Measurements from ENCODE around the gene AUTS2. TPM values are rescaled to one million over a fixed set of nuclear protein-coding genes. Genes with fewer than 3 reads are reported as not detected.
A peak's percentile ranks its signal among the peaks of the same experiment; 100 is the strongest.

AUTS2 gene
- total RNA-seq, 5 donors from 2014 or later (not counting 1 experiment from before 2014, with no cell fraction given): 10.6 to 66.2 (median 37.6) TPM

- no peaks in the 10 kb centered on the region for H3K9me3 Mint-ChIP-seq
- no peaks in the 10 kb centered on the region for H3K27me3 ChIP-seq (replicated peaks in 1 of 2; ENCODE audit: control insufficient read depth in 2 of 2, extremely low read depth in 1 of 2, insufficient read depth in 2 of 2, low read length in 1 of 2)
- DNase-seq (no peak), ATAC-seq (replicated peaks in 1 of 4) (no peak)
- no peaks in the 10 kb centered on the region for H3K9me3 ChIP-seq
- POLR2A ChIA-PET: no interaction called here
- H3K36me3 Mint-ChIP-seq: no peaks in the 10 kb centered on the region
- peaks cover 0 to 14% of the 10 kb centered on the region in 2 experiments for H3K4me1 ChIP-seq (ENCODE audit: control insufficient read depth in 1 of 2, extremely low read depth in 1 of 2, insufficient read depth in 2 of 2, low read length in 2 of 2)
- no peak overlapping the region for H3K4me3 ChIP-seq (ENCODE audit: control insufficient read depth in 1 of 2, extremely low read depth in 1 of 2, low read length in 1 of 2)
- WGBS (ENCODE audit: insufficient coverage): 88% methylated on average over 4 of the region's 8 CpGs
- peaks cover 0 to 9% (median 8%) of the 10 kb centered on the region in 3 donors for H3K4me1 Mint-ChIP-seq
- no peak overlapping the region for H3K4me3 Mint-ChIP-seq
- H3K36me3 ChIP-seq (ENCODE audit: control insufficient read depth in 2 of 2, extremely low read depth in 1 of 2, insufficient read depth in 1 of 2, low read length in 1 of 2): no peaks in the 10 kb centered on the region
- CTCF ChIA-PET: interaction anchor here (0.6 to 1.4 kb wide), 2 partner anchors 34 to 64 kb away, joined by 4 to 6 read pairs; no protein-coding TSS in a partner anchor
- H3K27me3 Mint-ChIP-seq: no peaks in the 10 kb centered on the region
- H3K27ac ChIP-seq (ENCODE audit: low read length): no peak overlapping the region
- H3K27ac Mint-ChIP-seq: no peak overlapping the region
These were observed 1035.8 kb downstream of the AUTS2 start for GRCh38 chr7:70634071-70634470.

DNA sequence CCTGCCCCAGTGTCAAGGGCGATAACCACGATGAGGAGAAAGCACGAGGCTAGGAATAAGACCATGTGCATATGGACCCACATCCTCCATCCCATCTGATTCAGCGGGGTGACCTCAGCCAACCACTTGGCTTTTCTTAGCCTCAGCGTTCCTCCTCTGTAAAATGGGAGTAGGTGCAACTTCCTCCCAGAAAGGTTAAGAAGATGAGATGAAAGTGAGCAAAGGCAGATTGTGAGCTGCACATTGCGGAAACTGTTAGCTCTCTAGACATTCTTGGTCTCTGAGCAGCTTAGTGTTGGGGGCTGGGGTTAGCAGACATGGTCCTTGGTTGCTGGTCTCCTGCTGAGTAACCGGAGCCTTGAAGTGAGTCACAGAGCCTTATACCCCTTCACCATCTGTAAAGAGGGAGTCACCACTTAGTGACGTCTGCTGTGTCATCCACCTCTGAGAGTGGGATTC, 1036.4 kb downstream of the AUTS2 start:
- no peaks in the 10 kb centered on the region for H3K36me3 ChIP-seq (ENCODE audit: control insufficient read depth in 2 of 2, extremely low read depth in 1 of 2, insufficient read depth in 1 of 2, low read length in 1 of 2)
- Mint-ChIP-seq H3K9me3 (no peaks in the 10 kb centered on the region), H3K4me3 (no peak overlapping the region), H3K36me3 (no peaks in the 10 kb centered on the region), H3K27me3 (no peaks in the 10 kb centered on the region), H3K4me1 (peaks cover 0 to 9% (median 8%) of the 10 kb centered on the region in 3 donors), H3K27ac (no peak overlapping the region)
- no peak overlapping the region for H3K4me3 ChIP-seq (ENCODE audit: control insufficient read depth in 1 of 2, extremely low read depth in 1 of 2, low read length in 1 of 2)
- ATAC-seq (replicated peaks in 1 of 4) (peak in 1 of 4 experiments; percentile 37), DNase-seq (no peak)
- no peak overlapping the region for H3K27ac ChIP-seq (ENCODE audit: low read length)
- POLR2A ChIA-PET: no interaction called here
- no peaks in the 10 kb centered on the region for H3K9me3 ChIP-seq
- no peaks in the 10 kb centered on the region for H3K27me3 ChIP-seq (replicated peaks in 1 of 2; ENCODE audit: control insufficient read depth in 2 of 2, extremely low read depth in 1 of 2, insufficient read depth in 2 of 2, low read length in 1 of 2)
- H3K4me1 ChIP-seq (ENCODE audit: control insufficient read depth in 1 of 2, extremely low read depth in 1 of 2, insufficient read depth in 2 of 2, low read length in 2 of 2): peaks cover 0 to 14% of the 10 kb centered on the region in 2 experiments
- WGBS (ENCODE audit: insufficient coverage): 89% methylated on average over 2 of the region's 8 CpGs
- CTCF ChIA-PET: interaction anchor here in 1 of 2 donors (1.4 kb wide), 1 partner anchor 64 kb away, joined by 6 read pairs; no protein-coding TSS in a partner anchor

DNA sequence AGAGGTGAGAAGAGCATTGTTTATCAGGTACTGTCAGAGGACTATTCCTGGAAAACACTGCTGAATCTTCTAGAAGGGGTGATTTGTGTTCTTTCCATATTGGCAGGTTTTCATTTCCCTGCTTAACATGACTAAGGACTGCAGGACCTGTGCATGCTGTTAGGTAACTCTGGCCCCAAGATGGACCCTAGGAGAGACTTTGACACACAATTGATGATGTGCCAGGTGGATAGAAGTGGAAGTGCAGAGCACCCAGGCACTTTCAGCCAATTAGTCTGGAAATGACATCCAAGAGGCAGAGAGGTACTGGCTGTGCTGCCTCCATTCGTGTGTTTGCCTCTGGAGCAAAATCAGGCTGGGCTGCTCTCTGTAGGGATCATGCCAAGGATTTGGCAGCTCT, 1037.4 kb downstream of the AUTS2 start:
- no peak for ATAC-seq (replicated peaks in 1 of 4)
- no peak for DNase-seq
- H3K27me3 Mint-ChIP-seq: no peaks in the 10 kb centered on the region
- H3K36me3 Mint-ChIP-seq: no peaks in the 10 kb centered on the region
- Histone ChIP-seq H3K9me3 (no peaks in the 10 kb centered on the region), H3K4me1 (ENCODE audit: control insufficient read depth in 1 of 2, extremely low read depth in 1 of 2, insufficient read depth in 2 of 2, low read length in 2 of 2) (peaks cover 0 to 14% of the 10 kb centered on the region in 2 experiments), H3K36me3 (ENCODE audit: control insufficient read depth in 2 of 2, extremely low read depth in 1 of 2, insufficient read depth in 1 of 2, low read length in 1 of 2) (no peaks in the 10 kb centered on the region), H3K27me3 (replicated peaks in 1 of 2; ENCODE audit: control insufficient read depth in 2 of 2, extremely low read depth in 1 of 2, insufficient read depth in 2 of 2, low read length in 1 of 2) (no peaks in the 10 kb centered on the region), H3K4me3 (ENCODE audit: control insufficient read depth in 1 of 2, extremely low read depth in 1 of 2, low read length in 1 of 2) (no peak overlapping the region), H3K27ac (ENCODE audit: low read length) (no peak overlapping the region)
- H3K27ac Mint-ChIP-seq: no peak overlapping the region
- WGBS (ENCODE audit: insufficient coverage): 100% methylated on average over 1 of the region's 1 CpG
- ChIA-PET POLR2A (no interaction called here), CTCF (interaction anchor here in 1 of 2 donors (1.4 kb wide), 1 partner anchor 63 kb away, joined by 6 read pairs; no protein-coding TSS in a partner anchor)
- H3K4me1 Mint-ChIP-seq: peaks cover 0 to 9% (median 8%) of the 10 kb centered on the region in 3 donors
- H3K9me3 Mint-ChIP-seq: no peaks in the 10 kb centered on the region
- H3K4me3 Mint-ChIP-seq: no peak overlapping the region

- ATAC-seq (replicated peaks in 1 of 4) (no peak), DNase-seq (peak in 1 of 35 experiments; percentile 14)
- Histone ChIP-seq H3K27me3 (replicated peaks in 1 of 2; ENCODE audit: control insufficient read depth in 2 of 2, extremely low read depth in 1 of 2, insufficient read depth in 2 of 2, low read length in 1 of 2) (no peaks in the 10 kb centered on the region), H3K27ac (ENCODE audit: low read length) (no peak overlapping the region), H3K4me3 (ENCODE audit: control insufficient read depth in 1 of 2, extremely low read depth in 1 of 2, low read length in 1 of 2) (no peak overlapping the region), H3K9me3 (no peaks in the 10 kb centered on the region), H3K36me3 (ENCODE audit: control insufficient read depth in 2 of 2, extremely low read depth in 1 of 2, insufficient read depth in 1 of 2, low read length in 1 of 2) (no peaks in the 10 kb centered on the region), H3K4me1 (ENCODE audit: control insufficient read depth in 1 of 2, extremely low read depth in 1 of 2, insufficient read depth in 2 of 2, low read length in 2 of 2) (peaks cover 0 to 14% of the 10 kb centered on the region in 2 experiments)
- no CpG with 5 or more reads among the region's 6 CpGs for WGBS (ENCODE audit: insufficient coverage)
- Mint-ChIP-seq H3K4me3 (no peak overlapping the region), H3K36me3 (no peaks in the 10 kb centered on the region), H3K4me1 (peaks cover 0 to 9% (median 8%) of the 10 kb centered on the region in 3 donors), H3K27me3 (no peaks in the 10 kb centered on the region), H3K9me3 (no peaks in the 10 kb centered on the region), H3K27ac (no peak overlapping the region)
- ChIA-PET POLR2A (no interaction called here), CTCF (no interaction called here)
These were observed 1037.9 kb downstream of the AUTS2 start for GRCh38 chr7:70636169-70636568.

- Mint-ChIP-seq H3K36me3 (no peaks in the 10 kb centered on the region), H3K27me3 (no peaks in the 10 kb centered on the region), H3K4me1 (peaks cover 0 to 9% (median 8%) of the 10 kb centered on the region in 3 donors), H3K9me3 (no peaks in the 10 kb centered on the region), H3K27ac (no peak overlapping the region), H3K4me3 (no peak overlapping the region)
- ATAC-seq (replicated peaks in 1 of 4) (no peak), DNase-seq (no peak)
- no peaks in the 10 kb centered on the region for H3K9me3 ChIP-seq
- H3K27ac ChIP-seq (ENCODE audit: low read length): no peak overlapping the region
- ChIA-PET POLR2A (no interaction called here), CTCF (no interaction called here)
- WGBS (ENCODE audit: insufficient coverage): no CpG with 5 or more reads among the region's 1 CpG
- no peak overlapping the region for H3K4me3 ChIP-seq (ENCODE audit: control insufficient read depth in 1 of 2, extremely low read depth in 1 of 2, low read length in 1 of 2)
- H3K4me1 ChIP-seq (ENCODE audit: control insufficient read depth in 1 of 2, extremely low read depth in 1 of 2, insufficient read depth in 2 of 2, low read length in 2 of 2): peaks cover 0 to 14% of the 10 kb centered on the region in 2 experiments
- no peaks in the 10 kb centered on the region for H3K27me3 ChIP-seq (replicated peaks in 1 of 2; ENCODE audit: control insufficient read depth in 2 of 2, extremely low read depth in 1 of 2, insufficient read depth in 2 of 2, low read length in 1 of 2)
- H3K36me3 ChIP-seq (ENCODE audit: control insufficient read depth in 2 of 2, extremely low read depth in 1 of 2, insufficient read depth in 1 of 2, low read length in 1 of 2): no peaks in the 10 kb centered on the region
These were observed 1039.5 kb downstream of the AUTS2 start for GRCh38 chr7:70637726-70638125.

DNA sequence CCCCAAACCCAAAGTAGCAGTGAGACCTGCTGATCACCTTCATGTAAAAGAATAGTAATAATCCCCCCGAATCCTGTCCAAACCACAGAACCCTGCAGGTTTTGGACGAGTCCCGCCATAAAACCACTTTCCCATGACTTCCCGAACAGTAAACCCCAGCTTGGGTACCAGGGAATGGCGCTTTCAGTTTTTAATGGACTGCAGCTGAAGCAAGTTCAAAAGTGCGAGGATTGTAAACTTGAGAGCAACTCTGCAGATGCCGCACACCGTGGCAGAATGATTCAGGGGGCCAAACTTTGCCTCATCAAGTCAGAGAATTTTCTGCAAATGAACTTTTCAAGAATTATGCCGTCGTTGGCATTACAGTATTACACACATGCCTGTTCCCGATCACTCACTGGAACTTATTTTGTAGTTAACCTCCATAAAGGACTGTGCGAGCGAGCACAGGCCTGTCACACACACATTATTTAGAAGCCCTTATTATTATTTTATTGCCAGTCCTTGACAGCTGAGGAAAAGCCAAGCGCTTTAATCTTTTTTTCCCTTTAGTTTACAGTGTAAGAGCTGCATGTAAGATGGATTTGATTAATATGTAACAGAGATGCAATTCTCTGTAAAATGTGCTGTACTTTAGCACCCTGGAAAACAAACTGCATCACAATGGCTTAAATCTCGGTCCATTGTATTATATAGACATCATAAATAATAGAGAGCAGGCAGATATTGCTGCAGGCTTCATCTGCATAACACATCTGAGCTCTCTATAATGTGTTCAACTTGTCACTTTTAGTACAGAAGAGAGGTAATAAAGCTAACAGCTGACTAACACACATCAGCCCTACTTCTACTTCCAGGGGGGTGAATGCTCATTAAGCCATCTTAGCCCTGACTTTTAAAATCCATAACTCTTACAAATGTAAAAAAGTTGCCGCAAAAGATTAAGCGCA, 1040.2 kb downstream of the AUTS2 start:
- Mint-ChIP-seq H3K9me3 (no peaks in the 10 kb centered on the region), H3K4me3 (no peak overlapping the region), H3K27ac (no peak overlapping the region), H3K4me1 (peaks cover 0 to 9% (median 8%) of the 10 kb centered on the region in 3 donors), H3K36me3 (no peaks in the 10 kb centered on the region), H3K27me3 (no peaks in the 10 kb centered on the region)
- ChIA-PET POLR2A (no interaction called here), CTCF (interaction anchor here in 1 of 2 donors (0.8 kb wide), 1 partner anchor 9 kb away, joined by 5 read pairs; no protein-coding TSS in a partner anchor)
- Histone ChIP-seq H3K4me3 (ENCODE audit: control insufficient read depth in 1 of 2, extremely low read depth in 1 of 2, low read length in 1 of 2) (no peak overlapping the region), H3K36me3 (ENCODE audit: control insufficient read depth in 2 of 2, extremely low read depth in 1 of 2, insufficient read depth in 1 of 2, low read length in 1 of 2) (no peaks in the 10 kb centered on the region), H3K9me3 (no peaks in the 10 kb centered on the region), H3K27me3 (replicated peaks in 1 of 2; ENCODE audit: control insufficient read depth in 2 of 2, extremely low read depth in 1 of 2, insufficient read depth in 2 of 2, low read length in 1 of 2) (no peaks in the 10 kb centered on the region), H3K4me1 (ENCODE audit: control insufficient read depth in 1 of 2, extremely low read depth in 1 of 2, insufficient read depth in 2 of 2, low read length in 2 of 2) (peaks cover 0 to 14% of the 10 kb centered on the region in 2 experiments), H3K27ac (ENCODE audit: low read length) (no peak overlapping the region)
- ATAC-seq (replicated peaks in 1 of 4) (no peak), DNase-seq (no peak)
- WGBS (ENCODE audit: insufficient coverage): 94% methylated on average over 11 of the region's 17 CpGs

Data from T-cell (primary cell).